Naive thymus-derived CD4-positive, alpha-beta T cell (primary cell): ENCODE measurements around the gene ZNF366. TPM values are rescaled to one million over a fixed set of nuclear protein-coding genes. Genes with fewer than 3 reads are reported as not detected.

Experiments used
- ATAC-seq: fragments of 150-1000 bp; cut with Tn5 transposase; 2 replicates; pipeline ENCODE4 v1.10.0; 2021; ENCODE audit warnings: mild to moderate bottlenecking, moderate library complexity
- CTCF ChIA-PET: fragments of 350-600 bp; sonication (Branson Sonifier 250); formaldehyde crosslinking; loops from one replicate; lab custom pipeline; 2021; ENCODE audit warnings: antibody characterized with exemption; lab: Charles Lee
- POLR2A ChIA-PET: fragments of 350-600 bp; sonication (Branson Sonifier 250); formaldehyde crosslinking; loops from one replicate; lab custom pipeline; 2021; ENCODE audit warnings: antibody characterized with exemption, inconsistent platforms; lab: Charles Lee
- DNase-seq, 9 donors: peaks; one replicate each; pipeline versions ENCODE4 v3.0.0 to v3.0.0-alpha.2; 2020 to 2022; ENCODE audit warnings: mixed read lengths in 1 of 9
- H3K27ac ChIP-seq: one replicate; pipeline ENCODE4 v1.7.0; 2013; ENCODE audit warnings: mild to moderate bottlenecking, low read depth, low read length, moderate library complexity
- H3K27me3 ChIP-seq, 2 donors: one replicate each; pipeline ENCODE4 v1.7.0; 2013; ENCODE audit warnings: low read length in 2 of 2, mild to moderate bottlenecking in 2 of 2, moderate library complexity in 2 of 2; ENCODE audit not compliant: control insufficient read depth in 2 of 2, insufficient read depth in 2 of 2
- H3K36me3 ChIP-seq, 3 experiments: 1 replicate in 2 of 3; 2 replicates in 1 of 3; pipeline ENCODE4 v1.7.0; 2013; ENCODE audit warnings: low read length in 3 of 3, mild to moderate bottlenecking in 3 of 3, moderate library complexity in 1 of 3; ENCODE audit not compliant: insufficient read depth in 3 of 3, control insufficient read depth in 2 of 3
- H3K4me1 ChIP-seq, 2 donors: one replicate each; pipeline ENCODE4 v1.7.0; 2013; ENCODE audit warnings: low read length in 2 of 2, mild to moderate bottlenecking in 2 of 2, moderate library complexity in 1 of 2; ENCODE audit not compliant: control insufficient read depth in 2 of 2, insufficient read depth in 2 of 2
- H3K4me3 ChIP-seq: 2 replicates; pipeline ENCODE4 v1.7.0; 2013; ENCODE audit warnings: mild to moderate bottlenecking, low read length
- H3K9me3 ChIP-seq, 3 experiments: 1 replicate in 2 of 3; 2 replicates in 1 of 3; pipeline ENCODE4 v1.7.0; 2013; ENCODE audit warnings: low read length in 3 of 3; ENCODE audit not compliant: control insufficient read depth in 2 of 3
- H3K27ac Mint-ChIP-seq, 9 donors: one replicate each; pipeline ENCODE4 v1.8.0; 2020 to 2022; ENCODE audit warnings: mixed read lengths in 9 of 9, mild to moderate bottlenecking in 8 of 9, moderate library complexity in 5 of 9, inconsistent platforms in 2 of 9
- H3K27me3 Mint-ChIP-seq, 5 donors: one replicate each; pipeline ENCODE4 v1.8.0; 2021 to 2022; ENCODE audit warnings: mixed read lengths in 5 of 5, mild to moderate bottlenecking in 1 of 5
- H3K36me3 Mint-ChIP-seq, 5 donors: one replicate each; pipeline ENCODE4 v1.8.0; 2020 to 2022; ENCODE audit warnings: mixed read lengths in 5 of 5, mild to moderate bottlenecking in 3 of 5, inconsistent platforms in 1 of 5
- H3K4me1 Mint-ChIP-seq, 7 donors: one replicate each; pipeline ENCODE4 v1.8.0; 2020 to 2022; ENCODE audit warnings: mixed read lengths in 7 of 7, mild to moderate bottlenecking in 3 of 7, inconsistent platforms in 1 of 7
- H3K4me3 Mint-ChIP-seq, 10 donors: one replicate each; pipeline ENCODE4 v1.8.0; 2020 to 2022; ENCODE audit warnings: mild to moderate bottlenecking in 10 of 10, mixed read lengths in 10 of 10, moderate library complexity in 6 of 10, inconsistent platforms in 2 of 10
- H3K9me3 Mint-ChIP-seq, 11 donors: one replicate each; pipeline ENCODE4 v1.8.0; 2020 to 2022; ENCODE audit warnings: mixed read lengths in 11 of 11, mild to moderate bottlenecking in 4 of 11, inconsistent platforms in 1 of 11, moderate library complexity in 1 of 11
- intact Hi-C, 2 donors: fragments of 100-400 bp; cut with micrococcal nuclease; formaldehyde crosslinking; loops; one replicate each; pipeline ENCODE4 v1.15.1; 2023
- polyA plus RNA-seq, 2 donors: library from polyadenylated mRNA; unstranded; fragments of 300-500 nt; fragmentation: Illumina TruSeq; gene quantifications; one replicate each; pipeline ENCODE4 v1.2.3, GENCODE V29; 2021
- total RNA-seq, 6 experiments: library from RNA in 5 of 6; stranded (reverse) in 5 of 6; gene quantifications; 1 replicate in 5 of 6; 2 replicates in 1 of 6; pipeline ENCODE4 v1.2.3 and lab custom pipeline; 2021 to 2026

ZNF366 gene
- total and polyA plus RNA-seq, 7 experiments from 2014 or later: 0.11 to 1.1 (median 0.19) TPM; not detected in 4

DNA sequence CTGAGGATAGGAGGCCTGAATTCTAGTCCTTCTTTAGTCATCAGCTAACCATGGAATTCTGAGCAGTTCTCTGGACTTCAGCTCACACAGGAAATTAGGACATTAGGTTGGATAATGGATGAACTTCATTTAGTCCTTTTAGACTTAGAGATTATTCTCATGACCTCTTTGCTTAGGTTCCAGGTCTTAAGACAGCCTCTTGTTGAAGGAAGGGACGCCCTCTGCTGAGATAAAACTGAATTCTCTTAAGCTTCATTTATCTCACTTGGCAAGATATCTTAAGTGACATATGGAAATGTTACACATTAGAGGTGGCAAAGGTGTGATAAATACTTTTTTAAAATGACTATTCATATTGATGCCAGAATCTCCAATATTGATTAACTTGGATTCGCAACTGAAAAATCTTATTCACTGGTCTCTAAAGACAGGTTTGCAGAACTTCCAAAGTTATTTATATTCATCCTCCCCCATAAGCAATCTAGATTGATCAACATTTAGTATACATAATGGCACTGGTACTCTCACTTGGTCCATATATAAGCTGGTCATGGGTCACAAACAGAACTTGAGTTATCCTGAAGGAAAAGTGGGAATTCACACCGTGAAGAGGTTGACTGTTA is 16.9 kb upstream of the ZNF366 start:
- DNase-seq: no peak

GRCh38 chr5:72522607-72523006 is 15.4 kb upstream of the ZNF366 start:
- intact Hi-C loops: loop anchor here in 1 of 2 donors (10.0 kb wide), 1 partner anchor 158 kb away; no protein-coding TSS in a partner anchor
- H3K9me3 Mint-ChIP-seq: peaks cover 0 to 16% (median 3%) of the 10 kb centered on the region in 11 donors
- H3K9me3 ChIP-seq: no peaks in the 10 kb centered on the region
- no peaks in the 10 kb centered on the region for H3K36me3 ChIP-seq
- ATAC-seq: no peak
- H3K27me3 Mint-ChIP-seq: peaks cover 0 to 14% (median 7%) of the 10 kb centered on the region in 5 donors
- peaks cover 0 to 7% (median 0%) of the 10 kb centered on the region in 7 donors for H3K4me1 Mint-ChIP-seq
- no peaks in the 10 kb centered on the region for H3K27me3 ChIP-seq
- ChIA-PET CTCF (no interaction called here), POLR2A (no interaction called here)
- no peak overlapping the region for H3K27ac ChIP-seq
- no peak overlapping the region for H3K4me3 Mint-ChIP-seq
- no peaks in the 10 kb centered on the region for H3K4me1 ChIP-seq
- no peak overlapping the region for H3K27ac Mint-ChIP-seq
- no peaks in the 10 kb centered on the region for H3K36me3 Mint-ChIP-seq
- DNase-seq: no peak
- H3K4me3 ChIP-seq: no peak overlapping the region

More for the DNA sequence above, 16.9 kb upstream of the ZNF366 start:
- peak; percentile 37 for ATAC-seq
- H3K27ac Mint-ChIP-seq: no peak overlapping the region
- H3K9me3 Mint-ChIP-seq: peaks cover 0 to 12% (median 3%) of the 10 kb centered on the region in 11 donors
- POLR2A ChIA-PET: no interaction called here
- CTCF ChIA-PET: no interaction called here
- H3K4me3 ChIP-seq: no peak overlapping the region
- H3K36me3 Mint-ChIP-seq: no peaks in the 10 kb centered on the region
- no peaks in the 10 kb centered on the region for H3K27me3 ChIP-seq
- H3K4me1 ChIP-seq: no peaks in the 10 kb centered on the region
- no peaks in the 10 kb centered on the region for H3K4me1 Mint-ChIP-seq
- no peaks in the 10 kb centered on the region for H3K9me3 ChIP-seq
- H3K36me3 ChIP-seq: no peaks in the 10 kb centered on the region
- peaks cover 0 to 14% (median 7%) of the 10 kb centered on the region in 5 donors for H3K27me3 Mint-ChIP-seq
- intact Hi-C loops: loop anchor here in 1 of 2 donors (10.0 kb wide), 1 partner anchor 159 kb away; no protein-coding TSS in a partner anchor
- no peak overlapping the region for H3K4me3 Mint-ChIP-seq
- no peak overlapping the region for H3K27ac ChIP-seq

- CTCF ChIA-PET: no interaction called here
- Mint-ChIP-seq H3K36me3 (no peaks in the 10 kb centered on the region), H3K27me3 (peaks cover 0 to 21% (median 8%) of the 10 kb centered on the region in 5 donors), H3K9me3 (peaks cover 0 to 16% (median 3%) of the 10 kb centered on the region in 11 donors), H3K4me3 (no peak overlapping the region), H3K27ac (no peak overlapping the region), H3K4me1 (peaks cover 0 to 7% (median 1%) of the 10 kb centered on the region in 7 donors)
- Histone ChIP-seq H3K27ac (no peak overlapping the region), H3K9me3 (no peaks in the 10 kb centered on the region), H3K36me3 (no peaks in the 10 kb centered on the region), H3K4me1 (no peaks in the 10 kb centered on the region), H3K4me3 (no peak overlapping the region), H3K27me3 (no peaks in the 10 kb centered on the region)
- intact Hi-C loops: no loop called here
- ATAC-seq: no peak
- DNase-seq: no peak
- POLR2A ChIA-PET: no interaction called here
Measured at GRCh38 chr5:72519111-72519510, 11.9 kb upstream of the ZNF366 start.

- intact Hi-C loops: no loop called here
- no peak overlapping the region for H3K4me3 Mint-ChIP-seq
- no peaks in the 10 kb centered on the region for H3K27me3 ChIP-seq
- ATAC-seq: peak; percentile 57
- no peaks in the 10 kb centered on the region for H3K4me1 ChIP-seq
- ChIA-PET POLR2A (no interaction called here), CTCF (no interaction called here)
- H3K4me1 Mint-ChIP-seq: peaks cover 0 to 7% (median 1%) of the 10 kb centered on the region in 7 donors
- H3K27ac Mint-ChIP-seq: peak overlapping the region in 1 of 9 donors; percentile 42
- H3K9me3 ChIP-seq: no peaks in the 10 kb centered on the region
- no peaks in the 10 kb centered on the region for H3K36me3 ChIP-seq
- H3K9me3 Mint-ChIP-seq: peaks cover 0 to 16% (median 3%) of the 10 kb centered on the region in 11 donors
- no peaks in the 10 kb centered on the region for H3K36me3 Mint-ChIP-seq
- peak in 1 of 9 donors; percentile 2 for DNase-seq
- no peak overlapping the region for H3K27ac ChIP-seq
- H3K4me3 ChIP-seq: no peak overlapping the region
- H3K27me3 Mint-ChIP-seq: peaks cover 0 to 21% (median 8%) of the 10 kb centered on the region in 5 donors
Measured at GRCh38 chr5:72518001-72518683, 10.9 kb upstream of the ZNF366 start.

DNA sequence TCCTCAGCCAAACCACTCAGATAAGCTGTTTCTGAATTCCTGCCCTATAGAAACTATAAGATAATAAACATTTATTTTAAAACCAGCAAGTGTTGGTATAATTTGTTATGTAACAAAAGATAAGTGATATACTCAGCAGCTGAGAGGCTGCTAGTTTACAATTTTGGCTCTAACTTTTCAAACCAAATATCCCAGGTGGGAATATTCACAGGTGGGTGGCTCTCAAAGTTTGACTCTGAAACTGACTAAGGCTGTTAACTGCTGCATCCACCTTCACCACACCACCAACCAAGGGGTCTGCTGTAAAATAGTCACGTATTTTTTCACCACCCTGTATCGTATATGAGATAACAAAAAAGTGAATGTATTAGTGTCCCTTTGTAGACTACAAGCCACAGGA is 9.7 kb upstream of the ZNF366 start:
- ATAC-seq (no peak), DNase-seq (no peak)
- H3K27ac Mint-ChIP-seq: no peak overlapping the region
- Histone ChIP-seq H3K27ac (no peak overlapping the region), H3K9me3 (no peaks in the 10 kb centered on the region), H3K4me1 (no peaks in the 10 kb centered on the region), H3K4me3 (no peak overlapping the region), H3K36me3 (no peaks in the 10 kb centered on the region), H3K27me3 (no peaks in the 10 kb centered on the region)
- H3K4me3 Mint-ChIP-seq: no peak overlapping the region
- H3K9me3 Mint-ChIP-seq: peaks cover 0 to 16% (median 2%) of the 10 kb centered on the region in 11 donors
- no peaks in the 10 kb centered on the region for H3K36me3 Mint-ChIP-seq
- ChIA-PET CTCF (no interaction called here), POLR2A (no interaction called here)
- intact Hi-C loops: no loop called here
- H3K27me3 Mint-ChIP-seq: peaks cover 5 to 26% (median 13%) of the 10 kb centered on the region in 5 donors
- peaks cover 0 to 7% (median 1%) of the 10 kb centered on the region in 7 donors for H3K4me1 Mint-ChIP-seq

DNA sequence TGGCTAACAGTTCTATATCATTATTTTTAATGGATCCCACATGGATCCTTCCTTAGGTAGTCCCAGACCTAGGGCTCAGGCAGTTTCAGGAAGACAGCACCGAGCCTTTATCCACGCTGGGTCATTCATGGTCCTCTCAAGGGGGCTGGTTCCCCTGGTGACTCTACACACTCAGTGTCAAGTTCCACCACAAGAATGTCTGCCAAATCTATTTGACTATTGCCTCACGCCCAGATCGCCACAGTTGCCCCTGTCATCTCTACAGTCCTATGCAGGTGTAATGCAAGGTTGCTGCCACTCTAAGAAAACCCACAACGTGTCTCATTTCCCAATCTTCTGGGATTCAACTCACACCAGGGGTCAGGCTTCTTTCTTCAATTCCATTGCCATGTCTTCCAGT is 8.0 kb upstream of the ZNF366 start:
- Mint-ChIP-seq H3K27ac (no peak overlapping the region), H3K27me3 (peaks cover 7 to 27% (median 19%) of the 10 kb centered on the region in 5 donors), H3K4me3 (no peak overlapping the region), H3K4me1 (peaks cover 0 to 7% (median 1%) of the 10 kb centered on the region in 7 donors), H3K36me3 (no peaks in the 10 kb centered on the region), H3K9me3 (peaks cover 0 to 12% (median 0%) of the 10 kb centered on the region in 11 donors)
- ChIA-PET POLR2A (no interaction called here), CTCF (no interaction called here)
- Histone ChIP-seq H3K27me3 (no peaks in the 10 kb centered on the region), H3K4me1 (no peaks in the 10 kb centered on the region), H3K36me3 (no peaks in the 10 kb centered on the region), H3K4me3 (no peak overlapping the region), H3K9me3 (no peaks in the 10 kb centered on the region), H3K27ac (no peak overlapping the region)
- DNase-seq (no peak), ATAC-seq (no peak)
- intact Hi-C loops: no loop called here
